ENCODE data around the gene TMEFF2.

TMEFF2 gene

GRCh38 chr2:192047315-192048107 lies 147.2 kb downstream of the TMEFF2 start:
- Histone ChIP-seq H3K4me1 (ENCODE audit: control insufficient read depth, insufficient read depth, low read length) (no peaks in the 10 kb centered on the region), H3K27me3 (ENCODE audit: control insufficient read depth, insufficient read depth, low read length) (no peaks in the 10 kb centered on the region), H3K4me3 (ENCODE audit: low read length) (no peak overlapping the region), H3K9ac (ENCODE audit: low read length) (no peak overlapping the region), H3K9me3 (ENCODE audit: control insufficient read depth, low read length) (no peaks in the 10 kb centered on the region), H3K36me3 (ENCODE audit: control insufficient read depth, insufficient read depth, low read length) (no peaks in the 10 kb centered on the region)

- no peaks in the 10 kb centered on the region for H3K4me1 ChIP-seq (ENCODE audit: control insufficient read depth, insufficient read depth, low read length)
- H3K36me3 ChIP-seq (ENCODE audit: control insufficient read depth, insufficient read depth, low read length), result no peaks in the 10 kb centered on the region
- no peak overlapping the region for H3K9ac ChIP-seq (ENCODE audit: low read length)
- no peaks in the 10 kb centered on the region for H3K9me3 ChIP-seq (ENCODE audit: control insufficient read depth, low read length)
- no peaks in the 10 kb centered on the region for H3K27me3 ChIP-seq (ENCODE audit: control insufficient read depth, insufficient read depth, low read length)
- H3K4me3 ChIP-seq (ENCODE audit: low read length), result no peak overlapping the region
Observed at GRCh38 chr2:192044496-192044895, 150.2 kb downstream of the TMEFF2 start.

GRCh38 chr2:192043216-192043870 lies 151.4 kb downstream of the TMEFF2 start:
- H3K9ac ChIP-seq (ENCODE audit: low read length), result no peak overlapping the region

GRCh38 chr2:192042126-192042525 lies 152.6 kb downstream of the TMEFF2 start:
- Histone ChIP-seq H3K4me3 (ENCODE audit: low read length) (no peak overlapping the region), H3K4me1 (ENCODE audit: control insufficient read depth, insufficient read depth, low read length) (no peaks in the 10 kb centered on the region), H3K36me3 (ENCODE audit: control insufficient read depth, insufficient read depth, low read length) (no peaks in the 10 kb centered on the region), H3K9me3 (ENCODE audit: control insufficient read depth, low read length) (no peaks in the 10 kb centered on the region), H3K9ac (ENCODE audit: low read length) (no peak overlapping the region), H3K27me3 (ENCODE audit: control insufficient read depth, insufficient read depth, low read length) (no peaks in the 10 kb centered on the region)

More at GRCh38 chr2:192043216-192043870, 151.4 kb downstream of the TMEFF2 start:
- no peaks in the 10 kb centered on the region for H3K36me3 ChIP-seq (ENCODE audit: control insufficient read depth, insufficient read depth, low read length)
- H3K27me3 ChIP-seq (ENCODE audit: control insufficient read depth, insufficient read depth, low read length), result no peaks in the 10 kb centered on the region
- no peak overlapping the region for H3K4me3 ChIP-seq (ENCODE audit: low read length)
- no peaks in the 10 kb centered on the region for H3K4me1 ChIP-seq (ENCODE audit: control insufficient read depth, insufficient read depth, low read length)
- no peaks in the 10 kb centered on the region for H3K9me3 ChIP-seq (ENCODE audit: control insufficient read depth, low read length)

- no peaks in the 10 kb centered on the region for H3K4me1 ChIP-seq (ENCODE audit: control insufficient read depth, insufficient read depth, low read length)
- no peaks in the 10 kb centered on the region for H3K27me3 ChIP-seq (ENCODE audit: control insufficient read depth, insufficient read depth, low read length)
- no peaks in the 10 kb centered on the region for H3K36me3 ChIP-seq (ENCODE audit: control insufficient read depth, insufficient read depth, low read length)
- H3K9me3 ChIP-seq (ENCODE audit: control insufficient read depth, low read length), result no peaks in the 10 kb centered on the region
- no peak overlapping the region for H3K9ac ChIP-seq (ENCODE audit: low read length)
- H3K4me3 ChIP-seq (ENCODE audit: low read length), result no peak overlapping the region
Observed at GRCh38 chr2:192038110-192038509, 156.6 kb downstream of the TMEFF2 start.

GRCh38 chr2:192035731-192036442 lies 158.8 kb downstream of the TMEFF2 start:
- no peaks in the 10 kb centered on the region for H3K36me3 ChIP-seq (ENCODE audit: control insufficient read depth, insufficient read depth, low read length)
- no peak overlapping the region for H3K4me3 ChIP-seq (ENCODE audit: low read length)
- H3K27me3 ChIP-seq (ENCODE audit: control insufficient read depth, insufficient read depth, low read length), result no peaks in the 10 kb centered on the region
- H3K4me1 ChIP-seq (ENCODE audit: control insufficient read depth, insufficient read depth, low read length), result no peaks in the 10 kb centered on the region
- H3K9me3 ChIP-seq (ENCODE audit: control insufficient read depth, low read length), result no peaks in the 10 kb centered on the region
- no peak overlapping the region for H3K9ac ChIP-seq (ENCODE audit: low read length)

GRCh38 chr2:192030856-192031255 lies 163.9 kb downstream of the TMEFF2 start:
- Histone ChIP-seq H3K4me3 (ENCODE audit: low read length) (no peak overlapping the region), H3K27me3 (ENCODE audit: control insufficient read depth, insufficient read depth, low read length) (no peaks in the 10 kb centered on the region), H3K4me1 (ENCODE audit: control insufficient read depth, insufficient read depth, low read length) (no peaks in the 10 kb centered on the region), H3K36me3 (ENCODE audit: control insufficient read depth, insufficient read depth, low read length) (no peaks in the 10 kb centered on the region), H3K9me3 (ENCODE audit: control insufficient read depth, low read length) (no peaks in the 10 kb centered on the region), H3K9ac (ENCODE audit: low read length) (no peak overlapping the region)

- Histone ChIP-seq H3K36me3 (ENCODE audit: control insufficient read depth, insufficient read depth, low read length) (no peaks in the 10 kb centered on the region), H3K9ac (ENCODE audit: low read length) (no peak overlapping the region), H3K27me3 (ENCODE audit: control insufficient read depth, insufficient read depth, low read length) (no peaks in the 10 kb centered on the region), H3K4me1 (ENCODE audit: control insufficient read depth, insufficient read depth, low read length) (no peaks in the 10 kb centered on the region), H3K4me3 (ENCODE audit: low read length) (no peak overlapping the region), H3K9me3 (ENCODE audit: control insufficient read depth, low read length) (no peaks in the 10 kb centered on the region)
Observed at GRCh38 chr2:192030289-192030688, 164.4 kb downstream of the TMEFF2 start.

GRCh38 chr2:192029089-192029488 lies 165.6 kb downstream of the TMEFF2 start:
- no peaks in the 10 kb centered on the region for H3K9me3 ChIP-seq (ENCODE audit: control insufficient read depth, low read length)

GRCh38 chr2:192026825-192027120 lies 168.0 kb downstream of the TMEFF2 start:
- Histone ChIP-seq H3K36me3 (ENCODE audit: control insufficient read depth, insufficient read depth, low read length) (no peaks in the 10 kb centered on the region), H3K27me3 (ENCODE audit: control insufficient read depth, insufficient read depth, low read length) (no peaks in the 10 kb centered on the region), H3K4me3 (ENCODE audit: low read length) (no peak overlapping the region), H3K4me1 (ENCODE audit: control insufficient read depth, insufficient read depth, low read length) (no peaks in the 10 kb centered on the region), H3K9me3 (ENCODE audit: control insufficient read depth, low read length) (no peaks in the 10 kb centered on the region), H3K9ac (ENCODE audit: low read length) (no peak overlapping the region)

More at GRCh38 chr2:192029089-192029488, 165.6 kb downstream of the TMEFF2 start:
- Histone ChIP-seq H3K4me1 (ENCODE audit: control insufficient read depth, insufficient read depth, low read length) (no peaks in the 10 kb centered on the region), H3K36me3 (ENCODE audit: control insufficient read depth, insufficient read depth, low read length) (no peaks in the 10 kb centered on the region), H3K4me3 (ENCODE audit: low read length) (no peak overlapping the region), H3K27me3 (ENCODE audit: control insufficient read depth, insufficient read depth, low read length) (no peaks in the 10 kb centered on the region), H3K9ac (ENCODE audit: low read length) (no peak overlapping the region)

- Histone ChIP-seq H3K36me3 (ENCODE audit: control insufficient read depth, insufficient read depth, low read length) (no peaks in the 10 kb centered on the region), H3K4me3 (ENCODE audit: low read length) (no peak overlapping the region), H3K9me3 (ENCODE audit: control insufficient read depth, low read length) (no peaks in the 10 kb centered on the region), H3K9ac (ENCODE audit: low read length) (no peak overlapping the region), H3K4me1 (ENCODE audit: control insufficient read depth, insufficient read depth, low read length) (no peaks in the 10 kb centered on the region), H3K27me3 (ENCODE audit: control insufficient read depth, insufficient read depth, low read length) (no peaks in the 10 kb centered on the region)
Observed at GRCh38 chr2:192026059-192026824, 168.5 kb downstream of the TMEFF2 start.

All from mucosa of stomach (tissue), 1 donor.